SU-DHL-6 (cell line): ENCODE measurements around the gene THSD4.
"Not testable (repeated sequence)": the region's sequence is repeated elsewhere in the genome, so short reads cannot be mapped to it uniquely, and the experiment has no call there.

Experiments used
- H2AFZ ChIP-seq: fragments of 200-600 bp; sonication (generic); 2 replicates; pipeline ENCODE4 v1.6.1; 2014; ENCODE audit warnings: low read depth, mild to moderate bottlenecking, moderate library complexity, mixed read lengths, antibody characterized with exemption, low read length; ENCODE audit not compliant: severe bottlenecking
- H3F3A ChIP-seq: fragments of 200-600 bp; shearing (Covaris generic); 2 replicates; pipeline ENCODE4 v1.6.0; 2016; ENCODE audit warnings: antibody characterized with exemption, mild to moderate bottlenecking; ENCODE audit not compliant: insufficient read depth
- H3K27ac ChIP-seq: fragments of 200-600 bp; sonication (generic); 2 replicates; pipeline ENCODE4 v1.5.1; 2016; ENCODE audit warnings: low read depth, mild to moderate bottlenecking, low read length, moderate library complexity, mixed read lengths
- H3K27me3 ChIP-seq: fragments of 200-600 bp; sonication (generic), shearing (Covaris generic); 2 replicates; pipeline ENCODE4 v1.6.0; 2014; ENCODE audit warnings: mild to moderate bottlenecking, low read length
- H3K36me3 ChIP-seq: fragments of 200-600 bp; sonication (generic); 2 replicates; pipeline ENCODE4 v1.6.1; 2014; ENCODE audit warnings: mild to moderate bottlenecking, low read length, mixed read lengths
- H3K4me2 ChIP-seq: fragments of 300-600, 200-600 bp; shearing (Covaris generic), sonication (generic); 2 replicates; pipeline ENCODE4 v1.6.0; 2014; ENCODE audit warnings: low read length, low read depth, mild to moderate bottlenecking; ENCODE audit not compliant: poor library complexity, severe bottlenecking
- H3K4me3 ChIP-seq: fragments of 200-600 bp; sonication (generic); 2 replicates; pipeline ENCODE4 v1.5.1; 2014; ENCODE audit warnings: antibody characterized with exemption, low read length, mild to moderate bottlenecking, mixed read lengths; ENCODE audit not compliant: insufficient read depth, poor library complexity, severe bottlenecking
- H3K79me2 ChIP-seq: fragments of 200-600 bp; sonication (generic); 2 replicates; pipeline ENCODE4 v1.6.1; 2014; ENCODE audit warnings: mild to moderate bottlenecking, low read length, moderate library complexity; ENCODE audit not compliant: insufficient read depth
- H3K9ac ChIP-seq: fragments of 200-600 bp; sonication (generic); 2 replicates; pipeline ENCODE4 v1.7.0; 2014; ENCODE audit warnings: mild to moderate bottlenecking, low read length
- H3K9me2 ChIP-seq: fragments of 200-600 bp; sonication (generic); replicated peaks from 2 replicates; pipeline ENCODE4 v1.6.1; 2014; ENCODE audit warnings: low read length; ENCODE audit not compliant: insufficient read depth
- H3K9me3 ChIP-seq: fragments of 200-600 bp; sonication (generic); 2 replicates; pipeline ENCODE4 v1.6.1; 2014; ENCODE audit warnings: low read length, mixed read lengths; ENCODE audit not compliant: insufficient read depth
- H4K20me1 ChIP-seq: fragments of 200-600 bp; sonication (generic); 2 replicates; pipeline ENCODE4 v1.6.1; 2014; ENCODE audit warnings: low read depth, mild to moderate bottlenecking, antibody characterized with exemption, low read length, moderate library complexity, mixed read lengths
- CTCF ChIP-seq: fragments of 200-600 bp; sonication (generic); IDR thresholded peaks from one replicate; pipeline ENCODE4 v1.5.1; 2017; ENCODE audit warnings: antibody characterized with exemption, mild to moderate bottlenecking, low read length, moderate library complexity; ENCODE audit not compliant: insufficient read depth, poor library complexity, severe bottlenecking
- EZH2phosphoT487 ChIP-seq: fragments of 200-600 bp; sonication (generic), shearing (Covaris generic); conservative IDR thresholded peaks from 2 replicates; pipeline ENCODE4 v1.6.1; 2018; ENCODE audit warnings: mild to moderate bottlenecking, antibody characterized with exemption, low read length, moderate library complexity, mixed read lengths

The THSD4 gene

GRCh38 chr15:71262599-71262998 lies 147.3 kb downstream of the THSD4 start:
- Histone ChIP-seq H3K36me3 (no peaks in the 10 kb centered on the region), H3K79me2 (no peaks in the 10 kb centered on the region), H3F3A (no peaks in the 10 kb centered on the region), H3K27me3 (no peaks in the 10 kb centered on the region), H3K27ac (no peak overlapping the region), H3K4me2 (no peak overlapping the region), H3K4me3 (no peak overlapping the region), H2AFZ (no peak overlapping the region), H4K20me1 (no peaks in the 10 kb centered on the region), H3K9me2 (no peaks in the 10 kb centered on the region), H3K9ac (no peak overlapping the region), H3K9me3 (no peaks in the 10 kb centered on the region)
- TF ChIP-seq CTCF (no peak), EZH2phosphoT487 (no peak)

GRCh38 chr15:71265606-71266005 lies 150.3 kb downstream of the THSD4 start:
- not testable (repeated sequence) for H3K4me3 ChIP-seq, H3K27ac ChIP-seq

GRCh38 chr15:71271327-71271726 lies 156.1 kb downstream of the THSD4 start:
- Histone ChIP-seq H4K20me1 (no peaks in the 10 kb centered on the region), H3K79me2 (no peaks in the 10 kb centered on the region), H3K9me2 (no peaks in the 10 kb centered on the region), H3K4me2 (no peak overlapping the region), H3K4me3 (no peak overlapping the region), H2AFZ (no peak overlapping the region), H3K9ac (no peak overlapping the region), H3K27me3 (no peaks in the 10 kb centered on the region), H3K27ac (no peak overlapping the region), H3K36me3 (no peaks in the 10 kb centered on the region), H3F3A (no peaks in the 10 kb centered on the region), H3K9me3 (no peaks in the 10 kb centered on the region)
- TF ChIP-seq CTCF (no peak), EZH2phosphoT487 (no peak)

More at GRCh38 chr15:71265606-71266005, 150.3 kb downstream of the THSD4 start:
- not testable (repeated sequence) for H3K4me2 ChIP-seq, H4K20me1 ChIP-seq, H3F3A ChIP-seq, H3K36me3 ChIP-seq, H3K27me3 ChIP-seq, H3K9me2 ChIP-seq, H3K9ac ChIP-seq, H2AFZ ChIP-seq, H3K79me2 ChIP-seq, H3K9me3 ChIP-seq

GRCh38 chr15:71272932-71273331 lies 157.7 kb downstream of the THSD4 start:
- no peak for TF ChIP-seq EZH2phosphoT487
- no peak for TF ChIP-seq CTCF
- Histone ChIP-seq H3K27ac (no peak overlapping the region), H3K4me2 (no peak overlapping the region), H3K9me2 (no peaks in the 10 kb centered on the region), H3K27me3 (no peaks in the 10 kb centered on the region), H3K4me3 (no peak overlapping the region), H3K9ac (no peak overlapping the region), H3K36me3 (no peaks in the 10 kb centered on the region), H2AFZ (no peak overlapping the region), H3K79me2 (no peaks in the 10 kb centered on the region), H4K20me1 (no peaks in the 10 kb centered on the region), H3K9me3 (no peaks in the 10 kb centered on the region), H3F3A (no peaks in the 10 kb centered on the region)
